Astrocyte of the spinal cord (primary cell): ENCODE measurements around the gene HENMT1.
"Not testable (repeated sequence)": the region's sequence is repeated elsewhere in the genome, so short reads cannot be mapped to it uniquely, and the experiment has no call there.

ENCODE experiments used
- DNase-seq: peaks from one replicate; pipeline ENCODE4 v3.0.0; 2011; ENCODE audit warnings: low read depth, low spot score
- H3K4me3 ChIP-seq: 2 replicates; pipeline ENCODE4 v1.5.1; 2011; ENCODE audit warnings: low read depth, mild to moderate bottlenecking, low read length, moderate library complexity
- in situ Hi-C: cut with HindIII; loops from 2 replicates; pipeline ENCODE4 v1.10.0; 2017; ENCODE audit warnings: low sequenced_read_pairs
- TF ChIP-seq, protein P1 (sequence below): IDR thresholded peaks from 2 replicates; pipeline ENCODE4 v1.5.1; 2012; ENCODE audit warnings: low read depth, mild to moderate bottlenecking, low read length, inconsistent platforms

The HENMT1 gene

DNA sequence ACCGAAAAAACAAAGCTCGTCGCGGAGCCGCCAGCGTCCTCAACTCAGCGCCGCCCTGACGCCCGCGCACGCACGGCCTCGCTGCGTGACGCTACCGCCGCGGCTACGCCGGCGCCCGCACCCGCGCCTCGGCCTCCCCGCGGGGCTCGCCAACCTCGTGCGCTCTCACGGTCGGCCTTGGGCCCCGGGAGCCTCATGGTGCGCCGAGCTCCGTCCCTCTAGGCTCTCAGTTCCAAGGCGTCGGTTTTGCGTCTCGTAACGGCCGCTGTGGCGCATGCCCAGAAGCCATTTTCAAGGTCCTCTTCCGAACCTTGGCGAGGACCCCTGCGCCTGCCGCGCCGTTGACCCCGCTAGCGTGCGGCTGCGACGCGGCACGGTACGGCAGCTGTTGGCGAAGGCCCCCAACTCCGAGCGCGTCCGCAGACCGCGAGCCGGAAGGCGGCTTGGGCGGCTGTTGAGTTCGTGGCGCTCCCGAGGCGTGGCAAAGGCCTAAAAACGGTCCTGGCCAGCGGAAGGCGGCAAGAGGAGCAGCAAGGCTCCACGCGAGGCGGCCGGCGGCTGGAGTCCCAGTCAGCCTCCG lies at the start of gene HENMT1:
Gene HENMT1, minus strand, starts transcription at position 64 of the 580 bp plus-strand sequence. CDS start 1,209 bp downstream, outside the sequence.
- in situ Hi-C loops, result no loop called here
- peak; percentile 77 for DNase-seq
- peak within 1 kb of the TSS; percentile 48 for H3K4me3 ChIP-seq
- TF ChIP-seq, protein P1, sequence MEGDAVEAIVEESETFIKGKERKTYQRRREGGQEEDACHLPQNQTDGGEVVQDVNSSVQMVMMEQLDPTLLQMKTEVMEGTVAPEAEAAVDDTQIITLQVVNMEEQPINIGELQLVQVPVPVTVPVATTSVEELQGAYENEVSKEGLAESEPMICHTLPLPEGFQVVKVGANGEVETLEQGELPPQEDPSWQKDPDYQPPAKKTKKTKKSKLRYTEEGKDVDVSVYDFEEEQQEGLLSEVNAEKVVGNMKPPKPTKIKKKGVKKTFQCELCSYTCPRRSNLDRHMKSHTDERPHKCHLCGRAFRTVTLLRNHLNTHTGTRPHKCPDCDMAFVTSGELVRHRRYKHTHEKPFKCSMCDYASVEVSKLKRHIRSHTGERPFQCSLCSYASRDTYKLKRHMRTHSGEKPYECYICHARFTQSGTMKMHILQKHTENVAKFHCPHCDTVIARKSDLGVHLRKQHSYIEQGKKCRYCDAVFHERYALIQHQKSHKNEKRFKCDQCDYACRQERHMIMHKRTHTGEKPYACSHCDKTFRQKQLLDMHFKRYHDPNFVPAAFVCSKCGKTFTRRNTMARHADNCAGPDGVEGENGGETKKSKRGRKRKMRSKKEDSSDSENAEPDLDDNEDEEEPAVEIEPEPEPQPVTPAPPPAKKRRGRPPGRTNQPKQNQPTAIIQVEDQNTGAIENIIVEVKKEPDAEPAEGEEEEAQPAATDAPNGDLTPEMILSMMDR, result no peak

DNA sequence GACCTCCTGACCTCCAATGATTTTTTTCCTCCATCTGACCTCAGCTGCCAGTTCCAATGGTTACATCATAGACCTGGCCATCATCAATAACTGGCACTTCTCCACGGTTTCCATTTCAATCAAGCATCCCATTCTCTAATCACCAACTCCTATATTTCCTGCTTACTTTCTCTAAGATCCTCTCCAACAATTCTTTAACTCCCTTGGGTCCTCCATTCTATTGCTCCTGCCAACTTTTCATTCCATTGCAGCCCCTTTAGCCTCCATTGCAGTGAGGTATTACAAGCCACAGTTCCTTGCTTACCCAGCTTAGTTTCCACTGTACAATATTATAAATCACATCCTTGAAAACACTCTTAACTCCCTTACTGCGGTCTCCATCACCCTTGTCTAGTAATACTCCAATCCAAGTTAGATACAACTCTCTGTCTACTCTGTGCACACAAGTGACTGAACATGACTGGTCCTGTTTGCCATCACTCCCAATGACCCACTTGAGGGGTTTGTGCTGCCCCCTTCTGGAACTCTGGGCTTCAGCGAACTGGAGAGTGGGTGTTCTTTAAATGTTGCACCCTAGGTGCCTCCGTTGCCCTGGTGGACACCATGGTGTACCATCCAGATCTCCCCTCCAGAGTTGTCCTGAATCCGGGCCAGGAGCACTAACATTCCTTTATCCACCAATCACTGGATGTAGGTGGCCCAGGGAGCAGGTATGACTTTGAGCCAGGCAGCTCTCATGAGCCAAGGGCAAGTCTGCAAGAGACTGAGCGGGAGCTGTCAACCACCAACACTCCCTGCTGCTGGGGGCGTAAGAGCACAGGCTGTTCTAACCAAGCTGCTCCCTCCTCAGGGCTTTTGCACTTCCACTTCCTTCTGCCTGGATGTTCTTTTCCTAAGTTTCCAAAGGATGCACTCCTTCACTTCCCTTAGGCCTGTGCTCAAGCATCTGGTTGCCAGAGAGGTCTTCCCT lies 48.1 kb upstream of the HENMT1 start:
- no peak for DNase-seq

DNA sequence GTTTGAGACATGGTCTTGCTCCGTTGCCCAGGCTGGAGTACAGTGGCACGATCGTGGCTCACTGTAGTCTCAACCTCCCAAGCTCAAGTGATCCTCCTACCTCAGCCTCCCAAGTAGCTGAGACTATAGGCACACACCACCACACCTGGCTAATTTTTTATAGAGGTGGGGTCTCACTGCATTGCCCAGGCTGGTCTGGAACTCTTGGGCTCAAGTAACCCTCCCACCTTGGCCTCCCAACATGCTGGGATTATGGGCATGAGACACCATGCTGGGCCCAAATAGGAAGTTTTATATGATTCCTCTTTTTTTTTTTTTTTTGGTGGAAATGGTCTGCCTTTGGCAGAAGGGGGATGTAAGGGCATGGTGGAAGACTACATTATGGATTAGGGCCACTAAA lies 45.8 kb upstream of the HENMT1 start:
- TF ChIP-seq, protein P1, result no peak

More for the DNA sequence above, 48.1 kb upstream of the HENMT1 start:
- in situ Hi-C loops, result no loop called here
- TF ChIP-seq, protein P1, result peak; percentile 10
- H3K4me3 ChIP-seq, result no peak overlapping the region

DNA sequence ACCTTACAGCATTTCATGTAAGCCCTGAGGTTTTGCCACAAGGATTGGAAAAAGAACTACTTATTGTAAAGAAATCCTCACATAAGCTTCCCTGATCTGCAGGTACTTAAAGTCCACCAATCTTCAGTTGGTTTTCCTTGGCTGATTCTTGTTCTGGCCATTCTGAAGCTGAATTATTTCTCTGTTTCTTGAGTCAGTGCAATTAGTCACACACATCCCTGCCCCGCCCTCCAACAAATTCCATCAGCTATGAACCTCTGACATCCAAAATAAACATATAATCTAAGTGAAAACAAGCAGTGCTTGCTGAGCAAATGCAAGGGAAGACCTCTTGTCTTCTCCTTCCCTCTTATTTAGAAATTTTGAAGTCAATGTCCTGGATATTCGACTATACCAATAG lies 43.6 kb upstream of the HENMT1 start:
- in situ Hi-C loops, result no loop called here
- H3K4me3 ChIP-seq, result no peak overlapping the region
- TF ChIP-seq, protein P1, result no peak
- DNase-seq, result peak; percentile 70

More for the DNA sequence above, 45.8 kb upstream of the HENMT1 start:
- no peak for DNase-seq
- H3K4me3 ChIP-seq, result no peak overlapping the region
- in situ Hi-C loops, result no loop called here

DNA sequence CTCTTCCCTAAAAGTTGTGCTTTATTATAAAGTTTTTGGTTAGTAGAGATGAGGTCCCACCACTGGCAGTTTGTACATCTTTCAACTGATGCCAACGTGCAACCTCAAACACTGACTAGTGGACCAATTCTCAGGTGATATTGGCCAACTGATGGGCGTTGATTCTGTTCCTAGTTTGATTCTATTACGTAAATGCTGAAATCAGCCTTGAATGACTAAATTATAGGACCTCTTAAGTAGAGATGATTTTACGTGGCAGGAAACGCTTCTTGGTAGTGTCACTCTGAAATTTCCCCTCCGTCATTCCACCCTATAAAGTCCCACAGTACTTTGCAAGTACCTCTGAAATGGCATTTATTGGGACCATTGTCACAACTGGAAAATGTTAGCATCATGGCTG lies 43.0 kb upstream of the HENMT1 start:
- no peak for DNase-seq

DNA sequence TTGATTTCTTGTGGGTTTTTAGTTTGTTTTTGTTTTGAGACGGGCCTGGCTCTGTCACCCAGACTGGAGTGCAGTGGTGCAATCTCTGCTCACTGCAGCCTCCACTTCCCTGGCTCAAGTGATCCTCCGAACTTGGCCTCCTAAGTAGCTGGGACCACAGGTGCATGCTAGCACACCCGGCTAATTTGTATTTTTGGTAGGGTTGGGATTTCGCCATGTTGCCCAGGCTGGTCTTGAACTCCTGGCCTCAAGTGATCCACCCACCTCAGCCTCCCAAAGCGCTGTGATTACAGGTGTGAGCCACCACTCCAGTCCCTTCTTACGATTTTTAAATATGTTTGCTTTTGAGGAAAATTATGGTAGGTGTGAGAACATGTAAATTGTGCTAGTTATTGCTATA lies 41.2 kb upstream of the HENMT1 start:
- in situ Hi-C loops, H3K4me3 ChIP-seq, DNase-seq: not testable (repeated sequence)

More for the DNA sequence above, 43.0 kb upstream of the HENMT1 start:
- TF ChIP-seq, protein P1, result no peak
- no peak overlapping the region for H3K4me3 ChIP-seq
- in situ Hi-C loops, result no loop called here
